GM21423 (cell line): ENCODE data around the gene MED15.
"Not testable (repeated sequence)": the region's sequence is repeated elsewhere in the genome, so short reads cannot be mapped to it uniquely, and the experiment has no call there.

Experiments used
- ATAC-seq: cut with Tn5 transposase; IDR thresholded peaks from one replicate; pipeline ENCODE4 v1.9.1; 2021; ENCODE audit warnings: mild to moderate bottlenecking, moderate library complexity; ENCODE audit not compliant: unreplicated experiment

The MED15 gene

GRCh38 chr22:20594486-20594885, 87.1 kb downstream of the MED15 start:
- ATAC-seq: not testable (repeated sequence)

GRCh38 chr22:20595461-20595860, 88.1 kb downstream of the MED15 start:
- no peak for ATAC-seq

- no peak for ATAC-seq
These were observed 91.7 kb downstream of the MED15 start for GRCh38 chr22:20599117-20599516.

GRCh38 chr22:20600137-20600673, 92.8 kb downstream of the MED15 start:
- ATAC-seq: no peak

- ATAC-seq: no peak
These were observed 93.9 kb downstream of the MED15 start for GRCh38 chr22:20601308-20601707.

- no peak for ATAC-seq
These were observed 95.3 kb downstream of the MED15 start for GRCh38 chr22:20602609-20603164.

- no peak for ATAC-seq
These were observed 96.8 kb downstream of the MED15 start for GRCh38 chr22:20604092-20604747.

GRCh38 chr22:20604776-20605221, 97.4 kb downstream of the MED15 start:
- no peak for ATAC-seq

GRCh38 chr22:20605328-20605727, 97.9 kb downstream of the MED15 start:
- no peak for ATAC-seq

- no peak for ATAC-seq
These were observed 98.8 kb downstream of the MED15 start for GRCh38 chr22:20606041-20606783.

- ATAC-seq: no peak
These were observed 99.3 kb downstream of the MED15 start for GRCh38 chr22:20606784-20607128.

- no peak for ATAC-seq
These were observed 99.9 kb downstream of the MED15 start for GRCh38 chr22:20607157-20607907.

- ATAC-seq: no peak
These were observed 102.9 kb downstream of the MED15 start for GRCh38 chr22:20610243-20610686.

- ATAC-seq: no peak
These were observed 103.3 kb downstream of the MED15 start for GRCh38 chr22:20610757-20611156.

- ATAC-seq: no peak
These were observed 104.0 kb downstream of the MED15 start for GRCh38 chr22:20611418-20611817.

GRCh38 chr22:20613301-20613700, 105.9 kb downstream of the MED15 start:
- no peak for ATAC-seq

- ATAC-seq: no peak
These were observed 107.6 kb downstream of the MED15 start for GRCh38 chr22:20615021-20615420.

GRCh38 chr22:20615533-20616450, 108.4 kb downstream of the MED15 start:
- no peak for ATAC-seq

- ATAC-seq: no peak
These were observed 109.1 kb downstream of the MED15 start for GRCh38 chr22:20616451-20617043.

- no peak for ATAC-seq
These were observed 111.1 kb downstream of the MED15 start for GRCh38 chr22:20618488-20618887.
